K562 (cell line): Measurements from ENCODE around the gene TRPC4AP. TPM values are rescaled to one million over a fixed set of nuclear protein-coding genes. Genes with fewer than 3 reads are reported as not detected.

Source experiments
- BACH1 ChIP-seq: fragments of 200-800 bp; sonication (Bioruptor generic); IDR thresholded peaks from 2 replicates; pipeline ENCODE4 v1.6.1; 2016; ENCODE audit warnings: missing genetic modification characterization, missing compliant biosample characterization
- CBX2 ChIP-seq: fragments of 200-600 bp; sonication (generic); IDR thresholded peaks from one replicate; pipeline ENCODE4 v1.6.1; 2012; ENCODE audit warnings: mild to moderate bottlenecking, low read length, inconsistent platforms; ENCODE audit not compliant: insufficient read depth, poor library complexity, severe bottlenecking
- MECOM ChIP-seq: fragments of 250-450 bp; sonication (Bioruptor Pico); IDR thresholded peaks from 2 replicates; pipeline ENCODE4 v1.8.0; 2022; ENCODE audit warnings: inconsistent platforms
- POLR2A ChIP-seq: fragments of 450-650 bp; conservative IDR thresholded peaks from 2 replicates; pipeline ENCODE4 v1.6.1; 2016
- WHSC1 ChIP-seq: IDR thresholded peaks from one replicate; pipeline ENCODE4 v1.6.1; 2012; ENCODE audit warnings: low read length, control low read depth, inconsistent platforms
- ZBTB17 ChIP-seq: fragments of 450-650 bp; formaldehyde crosslinking; IDR thresholded peaks from 2 replicates; pipeline ENCODE4 v1.4.0; 2020; ENCODE audit warnings: mild to moderate bottlenecking
- ZNF140 ChIP-seq: fragments of 250-450 bp; sonication (Bioruptor Pico); IDR thresholded peaks from 2 replicates; pipeline ENCODE4 v1.8.0; 2021; ENCODE audit warnings: moderate library complexity, mild to moderate bottlenecking, inconsistent platforms
- ZNF398 ChIP-seq: fragments of 250-450 bp; sonication (Bioruptor Pico); IDR thresholded peaks from 2 replicates; pipeline ENCODE4 v1.8.0; 2021; ENCODE audit warnings: moderate library complexity, mild to moderate bottlenecking, inconsistent platforms
- polyA plus RNA-seq, 8 experiments: library from polyadenylated mRNA; depleted of rRNA in 4 of 8; stranded (reverse) in 5 of 8; unstranded in 3 of 8; fragments of >200 nt; fragmentation: Nextera tagmentation in 2 of 8; fragmentation: Illumina TruSeq in 1 of 8; extraction: Ambion mirVana in 2 of 8; extraction: Trizol in 1 of 8; gene quantifications; 2 replicates each; pipeline versions ENCODE4 v1.2.1 to v1.2.3, GENCODE V29; 2011 to 2014; ENCODE audit warnings: inconsistent platforms in 1 of 8, missing spikeins in 1 of 8
- total RNA-seq, 7 experiments: library from RNA; depleted of rRNA in 6 of 7; stranded (reverse); fragments of >200 nt in 6 of 7; fragmentation: Illumina TruSeq in 2 of 7; extraction: Trizol in 2 of 7; gene quantifications; 2 replicates each; pipeline versions ENCODE4 v1.2.1 to v1.2.3, GENCODE V29; 2011 to 2021; ENCODE audit warnings: low replicate concordance in 1 of 7
- TF ChIP-seq, protein P1 (sequence below): sonication (generic); formaldehyde crosslinking; IDR thresholded peaks from 2 replicates; pipeline ENCODE4 v1.8.1; 2023; ENCODE audit warnings: mild to moderate bottlenecking, missing genetic modification reagents
- TF ChIP-seq, protein P2 (sequence below): conservative IDR thresholded peaks from 2 replicates; pipeline ENCODE4 v1.6.1; 2011; ENCODE audit warnings: low read depth, mild to moderate bottlenecking, low read length; ENCODE audit not compliant: control insufficient read depth
- TF ChIP-seq, protein P3 (sequence below): fragments of 200-600 bp; sonication (generic); IDR thresholded peaks from one replicate; pipeline ENCODE4 v1.6.1; 2012; ENCODE audit warnings: mild to moderate bottlenecking, low read depth, low read length, inconsistent platforms

Gene TRPC4AP
- total and polyA plus RNA-seq, 9 of the 15 experiments (the other 6 are each of a cell fraction or from before 2014, with no cell fraction given), result 2.3 to 70.3 (median 33.3) TPM

GRCh38 chr20:35092524-35093266, at the start of gene TRPC4AP (continued):
- 0 out of 2 replicates have a peak, but pooled peaks have one; percentile 72 for TF ChIP-seq MECOM (CRISPR knock-in tag)
- TF ChIP-seq, protein P1, sequence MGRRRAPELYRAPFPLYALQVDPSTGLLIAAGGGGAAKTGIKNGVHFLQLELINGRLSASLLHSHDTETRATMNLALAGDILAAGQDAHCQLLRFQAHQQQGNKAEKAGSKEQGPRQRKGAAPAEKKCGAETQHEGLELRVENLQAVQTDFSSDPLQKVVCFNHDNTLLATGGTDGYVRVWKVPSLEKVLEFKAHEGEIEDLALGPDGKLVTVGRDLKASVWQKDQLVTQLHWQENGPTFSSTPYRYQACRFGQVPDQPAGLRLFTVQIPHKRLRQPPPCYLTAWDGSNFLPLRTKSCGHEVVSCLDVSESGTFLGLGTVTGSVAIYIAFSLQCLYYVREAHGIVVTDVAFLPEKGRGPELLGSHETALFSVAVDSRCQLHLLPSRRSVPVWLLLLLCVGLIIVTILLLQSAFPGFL (CRISPR knock-in tag), result no peak
- peak; percentile 78; the same call in 1 of the 2 replicates for TF ChIP-seq BACH1
- no peak for TF ChIP-seq CBX2
- TF ChIP-seq, protein P2, sequence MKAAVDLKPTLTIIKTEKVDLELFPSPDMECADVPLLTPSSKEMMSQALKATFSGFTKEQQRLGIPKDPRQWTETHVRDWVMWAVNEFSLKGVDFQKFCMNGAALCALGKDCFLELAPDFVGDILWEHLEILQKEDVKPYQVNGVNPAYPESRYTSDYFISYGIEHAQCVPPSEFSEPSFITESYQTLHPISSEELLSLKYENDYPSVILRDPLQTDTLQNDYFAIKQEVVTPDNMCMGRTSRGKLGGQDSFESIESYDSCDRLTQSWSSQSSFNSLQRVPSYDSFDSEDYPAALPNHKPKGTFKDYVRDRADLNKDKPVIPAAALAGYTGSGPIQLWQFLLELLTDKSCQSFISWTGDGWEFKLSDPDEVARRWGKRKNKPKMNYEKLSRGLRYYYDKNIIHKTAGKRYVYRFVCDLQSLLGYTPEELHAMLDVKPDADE, result peak; percentile 98
- peak; percentile 88 for TF ChIP-seq POLR2A
- TF ChIP-seq ZBTB17 (CRISPR knock-in tag), result 0 out of 2 replicates have a peak, but pooled peaks have one; percentile 60
- TF ChIP-seq WHSC1, result no peak
- TF ChIP-seq ZNF140 (CRISPR knock-in tag), result no peak
- no peak for TF ChIP-seq ZNF398 (CRISPR knock-in tag)
- TF ChIP-seq, protein P3, sequence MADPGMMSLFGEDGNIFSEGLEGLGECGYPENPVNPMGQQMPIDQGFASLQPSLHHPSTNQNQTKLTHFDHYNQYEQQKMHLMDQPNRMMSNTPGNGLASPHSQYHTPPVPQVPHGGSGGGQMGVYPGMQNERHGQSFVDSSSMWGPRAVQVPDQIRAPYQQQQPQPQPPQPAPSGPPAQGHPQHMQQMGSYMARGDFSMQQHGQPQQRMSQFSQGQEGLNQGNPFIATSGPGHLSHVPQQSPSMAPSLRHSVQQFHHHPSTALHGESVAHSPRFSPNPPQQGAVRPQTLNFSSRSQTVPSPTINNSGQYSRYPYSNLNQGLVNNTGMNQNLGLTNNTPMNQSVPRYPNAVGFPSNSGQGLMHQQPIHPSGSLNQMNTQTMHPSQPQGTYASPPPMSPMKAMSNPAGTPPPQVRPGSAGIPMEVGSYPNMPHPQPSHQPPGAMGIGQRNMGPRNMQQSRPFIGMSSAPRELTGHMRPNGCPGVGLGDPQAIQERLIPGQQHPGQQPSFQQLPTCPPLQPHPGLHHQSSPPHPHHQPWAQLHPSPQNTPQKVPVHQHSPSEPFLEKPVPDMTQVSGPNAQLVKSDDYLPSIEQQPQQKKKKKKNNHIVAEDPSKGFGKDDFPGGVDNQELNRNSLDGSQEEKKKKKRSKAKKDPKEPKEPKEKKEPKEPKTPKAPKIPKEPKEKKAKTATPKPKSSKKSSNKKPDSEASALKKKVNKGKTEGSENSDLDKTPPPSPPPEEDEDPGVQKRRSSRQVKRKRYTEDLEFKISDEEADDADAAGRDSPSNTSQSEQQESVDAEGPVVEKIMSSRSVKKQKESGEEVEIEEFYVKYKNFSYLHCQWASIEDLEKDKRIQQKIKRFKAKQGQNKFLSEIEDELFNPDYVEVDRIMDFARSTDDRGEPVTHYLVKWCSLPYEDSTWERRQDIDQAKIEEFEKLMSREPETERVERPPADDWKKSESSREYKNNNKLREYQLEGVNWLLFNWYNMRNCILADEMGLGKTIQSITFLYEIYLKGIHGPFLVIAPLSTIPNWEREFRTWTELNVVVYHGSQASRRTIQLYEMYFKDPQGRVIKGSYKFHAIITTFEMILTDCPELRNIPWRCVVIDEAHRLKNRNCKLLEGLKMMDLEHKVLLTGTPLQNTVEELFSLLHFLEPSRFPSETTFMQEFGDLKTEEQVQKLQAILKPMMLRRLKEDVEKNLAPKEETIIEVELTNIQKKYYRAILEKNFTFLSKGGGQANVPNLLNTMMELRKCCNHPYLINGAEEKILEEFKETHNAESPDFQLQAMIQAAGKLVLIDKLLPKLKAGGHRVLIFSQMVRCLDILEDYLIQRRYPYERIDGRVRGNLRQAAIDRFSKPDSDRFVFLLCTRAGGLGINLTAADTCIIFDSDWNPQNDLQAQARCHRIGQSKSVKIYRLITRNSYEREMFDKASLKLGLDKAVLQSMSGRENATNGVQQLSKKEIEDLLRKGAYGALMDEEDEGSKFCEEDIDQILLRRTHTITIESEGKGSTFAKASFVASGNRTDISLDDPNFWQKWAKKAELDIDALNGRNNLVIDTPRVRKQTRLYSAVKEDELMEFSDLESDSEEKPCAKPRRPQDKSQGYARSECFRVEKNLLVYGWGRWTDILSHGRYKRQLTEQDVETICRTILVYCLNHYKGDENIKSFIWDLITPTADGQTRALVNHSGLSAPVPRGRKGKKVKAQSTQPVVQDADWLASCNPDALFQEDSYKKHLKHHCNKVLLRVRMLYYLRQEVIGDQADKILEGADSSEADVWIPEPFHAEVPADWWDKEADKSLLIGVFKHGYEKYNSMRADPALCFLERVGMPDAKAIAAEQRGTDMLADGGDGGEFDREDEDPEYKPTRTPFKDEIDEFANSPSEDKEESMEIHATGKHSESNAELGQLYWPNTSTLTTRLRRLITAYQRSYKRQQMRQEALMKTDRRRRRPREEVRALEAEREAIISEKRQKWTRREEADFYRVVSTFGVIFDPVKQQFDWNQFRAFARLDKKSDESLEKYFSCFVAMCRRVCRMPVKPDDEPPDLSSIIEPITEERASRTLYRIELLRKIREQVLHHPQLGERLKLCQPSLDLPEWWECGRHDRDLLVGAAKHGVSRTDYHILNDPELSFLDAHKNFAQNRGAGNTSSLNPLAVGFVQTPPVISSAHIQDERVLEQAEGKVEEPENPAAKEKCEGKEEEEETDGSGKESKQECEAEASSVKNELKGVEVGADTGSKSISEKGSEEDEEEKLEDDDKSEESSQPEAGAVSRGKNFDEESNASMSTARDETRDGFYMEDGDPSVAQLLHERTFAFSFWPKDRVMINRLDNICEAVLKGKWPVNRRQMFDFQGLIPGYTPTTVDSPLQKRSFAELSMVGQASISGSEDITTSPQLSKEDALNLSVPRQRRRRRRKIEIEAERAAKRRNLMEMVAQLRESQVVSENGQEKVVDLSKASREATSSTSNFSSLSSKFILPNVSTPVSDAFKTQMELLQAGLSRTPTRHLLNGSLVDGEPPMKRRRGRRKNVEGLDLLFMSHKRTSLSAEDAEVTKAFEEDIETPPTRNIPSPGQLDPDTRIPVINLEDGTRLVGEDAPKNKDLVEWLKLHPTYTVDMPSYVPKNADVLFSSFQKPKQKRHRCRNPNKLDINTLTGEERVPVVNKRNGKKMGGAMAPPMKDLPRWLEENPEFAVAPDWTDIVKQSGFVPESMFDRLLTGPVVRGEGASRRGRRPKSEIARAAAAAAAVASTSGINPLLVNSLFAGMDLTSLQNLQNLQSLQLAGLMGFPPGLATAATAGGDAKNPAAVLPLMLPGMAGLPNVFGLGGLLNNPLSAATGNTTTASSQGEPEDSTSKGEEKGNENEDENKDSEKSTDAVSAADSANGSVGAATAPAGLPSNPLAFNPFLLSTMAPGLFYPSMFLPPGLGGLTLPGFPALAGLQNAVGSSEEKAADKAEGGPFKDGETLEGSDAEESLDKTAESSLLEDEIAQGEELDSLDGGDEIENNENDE, result no peak
